Endothelial cell (in vitro differentiated cells): ENCODE results near the gene PRKCA. TPM values are rescaled to one million over a fixed set of nuclear protein-coding genes. Genes with fewer than 3 reads are reported as not detected.

Source experiments
- DNase-seq: peaks from one replicate; pipeline ENCODE4 v3.0.0; 2021; ENCODE audit warnings: low spot score
- H3K27ac Mint-ChIP-seq: one replicate; pipeline ENCODE4 v1.8.0; 2021; ENCODE audit warnings: mixed read lengths, inconsistent platforms; ENCODE audit not compliant: unreplicated experiment
- H3K27me3 Mint-ChIP-seq: one replicate; pipeline ENCODE4 v1.8.0; 2021; ENCODE audit warnings: mild to moderate bottlenecking, moderate library complexity, mixed read lengths, inconsistent platforms; ENCODE audit not compliant: unreplicated experiment
- H3K36me3 Mint-ChIP-seq: one replicate; pipeline ENCODE4 v1.8.0; 2021; ENCODE audit warnings: mild to moderate bottlenecking, low read depth, mixed read lengths, inconsistent platforms; ENCODE audit not compliant: unreplicated experiment
- H3K4me1 Mint-ChIP-seq: one replicate; pipeline ENCODE4 v1.8.0; 2021; ENCODE audit warnings: mild to moderate bottlenecking, mixed read lengths, inconsistent platforms; ENCODE audit not compliant: unreplicated experiment
- H3K4me3 Mint-ChIP-seq: one replicate; pipeline ENCODE4 v1.8.0; 2021; ENCODE audit warnings: mild to moderate bottlenecking, mixed read lengths, inconsistent platforms; ENCODE audit not compliant: unreplicated experiment
- H3K9me3 Mint-ChIP-seq: one replicate; pipeline ENCODE4 v1.8.0; 2021; ENCODE audit warnings: mixed read lengths, inconsistent platforms; ENCODE audit not compliant: unreplicated experiment
- CTCF ChIP-seq: fragments of 200-600 bp; sonication (generic); IDR thresholded peaks from one replicate; pipeline ENCODE4 v1.5.0; 2021; ENCODE audit warnings: antibody characterized with exemption; ENCODE audit not compliant: unreplicated experiment
- total RNA-seq: library from RNA; stranded (reverse); fragmentation: NEBNext Ultra II Directional; extraction: Animal tissue kit (Norgen Biotek cat#: 25700); gene quantifications from one replicate; pipeline ENCODE4 v1.2.1, GENCODE V29; 2021; ENCODE audit not compliant: unreplicated experiment

PRKCA gene
- total RNA-seq, 1 donor from 2014 or later: 2.1 TPM

- DNase-seq: no peak
- Mint-ChIP-seq H3K4me3 (no peak overlapping the region), H3K36me3 (peaks cover 4% of the 10 kb centered on the region), H3K27me3 (peaks cover 15% of the 10 kb centered on the region), H3K27ac (no peak overlapping the region), H3K4me1 (no peaks in the 10 kb centered on the region), H3K9me3 (no peaks in the 10 kb centered on the region)
- no peak for TF ChIP-seq CTCF
These were observed 535.7 kb downstream of the PRKCA start for GRCh38 chr17:66837885-66838665.

GRCh38 chr17:66839616-66840015 is 537.2 kb downstream of the PRKCA start:
- no peaks in the 10 kb centered on the region for H3K4me1 Mint-ChIP-seq
- no peak for DNase-seq
- peaks cover 4% of the 10 kb centered on the region for H3K36me3 Mint-ChIP-seq
- H3K27me3 Mint-ChIP-seq: peaks cover 15% of the 10 kb centered on the region
- TF ChIP-seq CTCF: no peak
- H3K4me3 Mint-ChIP-seq: no peak overlapping the region
- no peaks in the 10 kb centered on the region for H3K9me3 Mint-ChIP-seq
- no peak overlapping the region for H3K27ac Mint-ChIP-seq

- Mint-ChIP-seq H3K9me3 (no peaks in the 10 kb centered on the region), H3K4me3 (no peak overlapping the region), H3K4me1 (no peaks in the 10 kb centered on the region), H3K36me3 (peaks cover 4% of the 10 kb centered on the region), H3K27me3 (peaks cover 15% of the 10 kb centered on the region), H3K27ac (no peak overlapping the region)
- no peak for TF ChIP-seq CTCF
- no peak for DNase-seq
These were observed 537.6 kb downstream of the PRKCA start for GRCh38 chr17:66840061-66840460.

- no peak for DNase-seq
- H3K27me3 Mint-ChIP-seq: peaks cover 10% of the 10 kb centered on the region
These were observed 538.9 kb downstream of the PRKCA start for GRCh38 chr17:66841328-66841727.

More at GRCh38 chr17:66841328-66841727, 538.9 kb downstream of the PRKCA start:
- Mint-ChIP-seq H3K4me3 (no peak overlapping the region), H3K36me3 (peaks cover 4% of the 10 kb centered on the region), H3K9me3 (peaks cover 4% of the 10 kb centered on the region), H3K27ac (no peak overlapping the region), H3K4me1 (no peaks in the 10 kb centered on the region)
- TF ChIP-seq CTCF: no peak
